ENCODE measurements around the gene PMF1. TPM values are rescaled to one million over a fixed set of nuclear protein-coding genes. Genes with fewer than 3 reads are reported as not detected.

The PMF1 gene, protein sequence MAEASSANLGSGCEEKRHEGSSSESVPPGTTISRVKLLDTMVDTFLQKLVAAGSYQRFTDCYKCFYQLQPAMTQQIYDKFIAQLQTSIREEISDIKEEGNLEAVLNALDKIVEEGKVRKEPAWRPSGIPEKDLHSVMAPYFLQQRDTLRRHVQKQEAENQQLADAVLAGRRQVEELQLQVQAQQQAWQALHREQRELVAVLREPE
- polyA plus RNA-seq (2013): 63.3 and 68.8 TPM in 2 replicates

DNA sequence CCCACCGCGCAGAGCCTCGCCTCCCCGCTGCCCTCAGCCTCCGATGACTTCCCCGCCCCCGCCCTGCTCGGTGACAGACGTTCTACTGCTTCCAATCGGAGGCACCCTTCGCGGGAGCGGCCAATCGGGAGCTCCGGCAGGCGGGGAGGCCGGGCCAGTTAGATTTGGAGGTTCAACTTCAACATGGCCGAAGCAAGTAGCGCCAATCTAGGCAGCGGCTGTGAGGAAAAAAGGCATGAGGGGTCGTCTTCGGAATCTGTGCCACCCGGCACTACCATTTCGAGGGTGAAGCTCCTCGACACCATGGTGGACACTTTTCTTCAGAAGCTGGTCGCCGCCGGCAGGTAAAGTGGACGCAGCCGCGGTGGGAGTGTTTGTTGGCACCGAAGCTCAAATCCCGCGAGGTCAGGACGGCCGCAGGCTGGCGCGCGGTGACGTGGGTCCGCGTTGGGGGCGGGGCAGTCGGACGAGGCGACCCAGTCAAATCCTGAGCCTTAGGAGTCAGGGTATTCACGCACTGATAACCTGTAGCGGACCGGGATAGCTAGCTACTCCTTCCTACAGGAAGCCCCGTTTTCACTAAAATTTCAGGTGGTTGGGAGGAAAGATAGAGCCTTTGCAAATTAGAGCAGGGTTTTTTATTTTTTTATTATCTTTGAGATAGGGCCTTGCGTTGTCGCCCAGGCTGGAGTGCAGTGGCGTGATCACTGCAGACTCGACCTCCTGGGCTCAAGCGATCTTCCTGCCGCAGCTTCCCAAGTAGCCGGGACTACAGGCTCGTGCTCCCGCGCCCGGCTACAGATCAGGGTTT, at the start of gene PMF1:
Gene PMF1 (plus strand): TSS at position 175 of the 811 bp plus-strand sequence. CDS start 9 bp downstream, at position 184.
- Histone ChIP-seq H3K27ac (ENCODE audit: low read depth, low read length) (peak within 1 kb of the TSS; percentile 90), H3K9me3 (ENCODE audit: insufficient read depth, low read depth, low read length) (peaks cover 2% of the 10 kb centered on the region), H2AFZ (ENCODE audit: insufficient read depth, low read length, poor library complexity) (peak within 1 kb of the TSS; percentile 92), H2AK5ac (ENCODE audit: low read length) (peak within 1 kb of the TSS; percentile 89), H3K9ac (ENCODE audit: low read length) (peak within 1 kb of the TSS; percentile 93), H2BK120ac (ENCODE audit: insufficient read depth, low read length, poor library complexity) (peak within 1 kb of the TSS; percentile 80), H3K4me2 (ENCODE audit: low read length) (peak within 1 kb of the TSS; percentile 62), H2BK5ac (ENCODE audit: low read depth, low read length, poor library complexity) (peak within 1 kb of the TSS; percentile 92), H4K8ac (ENCODE audit: low read depth, low read length) (peak within 1 kb of the TSS; percentile 96), H3K4ac (ENCODE audit: low read depth, low read length) (peak within 1 kb of the TSS; percentile 37), H3K4me1 (ENCODE audit: control insufficient read depth in 1 of 2, insufficient read depth in 2 of 2, low read length in 2 of 2) (peaks cover 0 to 6% of the 10 kb centered on the region in 2 experiments), H3K79me2 (ENCODE audit: control insufficient read depth, insufficient read depth, low read length, poor library complexity) (peaks cover 1% of the 10 kb centered on the region), H2BK12ac (ENCODE audit: low read length) (peak within 1 kb of the TSS; percentile 76), H3K14ac (ENCODE audit: low read length) (peak within 1 kb of the TSS; percentile 94), H3K23ac (ENCODE audit: low read length) (no peak within 1 kb of the TSS), H4K12ac (ENCODE audit: low read depth, low read length) (peak within 1 kb of the TSS; percentile 87), H3K36me3 (ENCODE audit: control insufficient read depth in 1 of 2, insufficient read depth in 2 of 2, low read length in 2 of 2) (peaks cover 10 to 12% of the 10 kb centered on the region in 2 experiments), H3K27me3 (ENCODE audit: insufficient read depth, low read length) (no peaks in the 10 kb centered on the region), H4K91ac (ENCODE audit: low read depth, low read length) (peak within 1 kb of the TSS; percentile 86), H3K4me3 (ENCODE audit: low read depth, low read length) (peak within 1 kb of the TSS; percentile 88), H3K18ac (ENCODE audit: low read length) (peak within 1 kb of the TSS; percentile 97), H3K79me1 (ENCODE audit: low read length) (peaks cover 2% of the 10 kb centered on the region)
- no CpG with 5 or more reads among the region's 61 CpGs for WGBS (ENCODE audit: extremely low coverage, insufficient coverage, insufficient read length)
- DNase-seq: peak; percentile 96 to 97

DNA sequence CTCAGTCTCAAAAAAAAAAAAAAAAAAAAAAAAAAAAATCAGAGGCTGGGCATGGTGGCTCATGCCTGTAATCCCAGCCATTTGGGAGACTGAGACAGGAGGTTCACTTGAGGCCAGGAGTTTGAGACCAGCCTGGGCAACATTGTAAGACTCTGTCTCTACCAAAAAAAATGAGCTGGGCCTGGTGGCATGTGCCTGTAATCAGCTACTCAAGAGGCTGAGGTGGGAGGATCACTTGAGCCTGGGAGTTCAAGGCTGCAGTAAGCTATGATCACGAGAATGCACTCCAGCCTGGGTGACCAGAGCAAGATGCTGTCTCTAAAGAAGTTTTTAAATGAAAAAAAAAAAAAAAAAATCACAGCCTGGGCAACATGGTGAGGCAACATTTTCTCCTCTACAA, 49.1 kb upstream of the PMF1 start:
- no peak overlapping the region for H2BK5ac ChIP-seq (ENCODE audit: low read depth, low read length, poor library complexity)
- no peak overlapping the region for H4K12ac ChIP-seq (ENCODE audit: low read depth, low read length)
- WGBS (ENCODE audit: extremely low coverage, insufficient coverage, insufficient read length): no CpG with 5 or more reads among the region's 1 CpG
- peaks cover 2% of the 10 kb centered on the region for H3K9me3 ChIP-seq (ENCODE audit: insufficient read depth, low read depth, low read length)
- H3K9ac ChIP-seq (ENCODE audit: low read length): no peak overlapping the region
- peaks cover 2% of the 10 kb centered on the region for H3K79me2 ChIP-seq (ENCODE audit: control insufficient read depth, insufficient read depth, low read length, poor library complexity)
- H4K91ac ChIP-seq (ENCODE audit: low read depth, low read length): no peak overlapping the region
- no peak overlapping the region for H3K27ac ChIP-seq (ENCODE audit: low read depth, low read length)
- no peak overlapping the region for H3K4me3 ChIP-seq (ENCODE audit: low read depth, low read length)
- no peak overlapping the region for H2AFZ ChIP-seq (ENCODE audit: insufficient read depth, low read length, poor library complexity)
- no peak overlapping the region for H2BK12ac ChIP-seq (ENCODE audit: low read length)
- H3K4me2 ChIP-seq (ENCODE audit: low read length): no peak overlapping the region
- H3K23ac ChIP-seq (ENCODE audit: low read length): no peak overlapping the region
- H3K18ac ChIP-seq (ENCODE audit: low read length): no peak overlapping the region
- no peak overlapping the region for H2AK5ac ChIP-seq (ENCODE audit: low read length)
- H3K27me3 ChIP-seq (ENCODE audit: insufficient read depth, low read length): no peaks in the 10 kb centered on the region
- peaks cover 3% of the 10 kb centered on the region for H3K79me1 ChIP-seq (ENCODE audit: low read length)
- no peak overlapping the region for H4K8ac ChIP-seq (ENCODE audit: low read depth, low read length)
- no peak overlapping the region for H3K4ac ChIP-seq (ENCODE audit: low read depth, low read length)
- no peak for DNase-seq
- no peak overlapping the region for H3K14ac ChIP-seq (ENCODE audit: low read length)
- peaks cover 5 to 6% of the 10 kb centered on the region in 2 experiments for H3K4me1 ChIP-seq (ENCODE audit: control insufficient read depth in 1 of 2, insufficient read depth in 2 of 2, low read length in 2 of 2)
- H3K36me3 ChIP-seq (ENCODE audit: control insufficient read depth in 1 of 2, insufficient read depth in 2 of 2, low read length in 2 of 2): no peaks in the 10 kb centered on the region
- H2BK120ac ChIP-seq (ENCODE audit: insufficient read depth, low read length, poor library complexity): no peak overlapping the region

DNA sequence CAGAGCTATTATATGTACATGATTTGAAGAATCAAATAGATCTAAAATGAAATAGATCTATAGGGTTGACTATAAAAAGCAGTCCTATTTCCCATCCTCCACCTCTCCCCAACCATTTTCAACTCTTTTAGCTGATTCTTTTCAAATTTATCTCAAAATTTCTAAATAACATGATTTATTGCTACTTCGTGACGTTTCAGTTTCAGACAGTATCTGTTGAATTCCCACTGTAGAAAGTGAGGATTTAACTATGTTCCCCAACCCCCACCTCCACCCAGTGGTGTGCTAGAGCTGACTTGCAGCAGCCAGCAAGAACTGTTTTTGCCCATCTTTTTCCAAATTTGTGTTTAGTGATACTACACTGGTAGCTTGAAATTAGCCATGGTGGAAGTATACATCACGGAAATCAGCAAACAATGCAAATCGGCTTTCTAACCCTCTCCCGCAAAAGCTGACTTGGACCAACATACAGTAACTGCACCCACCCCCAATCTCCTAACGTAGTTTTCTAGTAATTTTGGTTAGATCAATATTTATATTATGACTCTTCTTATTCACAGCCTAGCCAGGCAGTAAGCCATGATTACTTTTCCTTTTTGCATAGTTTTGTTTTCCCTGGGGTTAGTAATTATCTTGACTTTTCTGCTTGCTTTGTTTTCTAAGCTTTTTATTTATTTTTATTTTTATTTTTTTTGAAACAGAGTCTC, 48.5 kb upstream of the PMF1 start:
- Histone ChIP-seq H3K79me2 (ENCODE audit: control insufficient read depth, insufficient read depth, low read length, poor library complexity) (peaks cover 2% of the 10 kb centered on the region), H3K27ac (ENCODE audit: low read depth, low read length) (no peak overlapping the region), H2BK12ac (ENCODE audit: low read length) (no peak overlapping the region), H3K36me3 (ENCODE audit: control insufficient read depth in 1 of 2, insufficient read depth in 2 of 2, low read length in 2 of 2) (no peaks in the 10 kb centered on the region), H2BK120ac (ENCODE audit: insufficient read depth, low read length, poor library complexity) (no peak overlapping the region), H3K23ac (ENCODE audit: low read length) (no peak overlapping the region), H3K18ac (ENCODE audit: low read length) (no peak overlapping the region), H3K9me3 (ENCODE audit: insufficient read depth, low read depth, low read length) (peaks cover 2% of the 10 kb centered on the region), H4K91ac (ENCODE audit: low read depth, low read length) (no peak overlapping the region), H3K27me3 (ENCODE audit: insufficient read depth, low read length) (no peaks in the 10 kb centered on the region), H3K4me1 (ENCODE audit: control insufficient read depth in 1 of 2, insufficient read depth in 2 of 2, low read length in 2 of 2) (peaks cover 5 to 6% of the 10 kb centered on the region in 2 experiments), H3K9ac (ENCODE audit: low read length) (no peak overlapping the region), H2BK5ac (ENCODE audit: low read depth, low read length, poor library complexity) (no peak overlapping the region), H4K12ac (ENCODE audit: low read depth, low read length) (no peak overlapping the region), H3K14ac (ENCODE audit: low read length) (no peak overlapping the region), H2AK5ac (ENCODE audit: low read length) (no peak overlapping the region), H3K79me1 (ENCODE audit: low read length) (peaks cover 3% of the 10 kb centered on the region), H3K4me3 (ENCODE audit: low read depth, low read length) (no peak overlapping the region), H3K4ac (ENCODE audit: low read depth, low read length) (no peak overlapping the region), H2AFZ (ENCODE audit: insufficient read depth, low read length, poor library complexity) (no peak overlapping the region), H4K8ac (ENCODE audit: low read depth, low read length) (no peak overlapping the region), H3K4me2 (ENCODE audit: low read length) (no peak overlapping the region)
- no peak for DNase-seq
- WGBS (ENCODE audit: extremely low coverage, insufficient coverage, insufficient read length): no CpG with 5 or more reads among the region's 6 CpGs

DNA sequence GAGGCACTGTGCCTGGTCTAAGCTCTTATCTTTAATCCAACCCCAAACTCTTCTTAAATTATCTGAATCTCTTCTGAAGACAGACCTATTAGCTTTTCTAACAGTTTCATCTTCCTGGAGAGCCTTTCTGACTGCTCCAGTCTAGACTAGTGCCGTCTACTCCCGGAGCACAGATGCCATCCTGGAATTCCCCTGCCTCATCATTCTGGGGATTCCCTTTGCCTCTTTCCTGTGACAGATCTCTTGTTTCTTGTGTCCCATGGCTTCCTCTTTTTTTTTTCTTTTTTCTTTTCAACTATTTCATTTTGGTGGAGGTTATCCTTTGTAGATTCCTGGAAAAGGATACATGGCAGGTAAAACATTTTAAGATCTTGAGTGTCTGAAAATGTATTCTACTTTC, 47.7 kb upstream of the PMF1 start:
- Histone ChIP-seq H2BK120ac (ENCODE audit: insufficient read depth, low read length, poor library complexity) (no peak overlapping the region), H3K27ac (ENCODE audit: low read depth, low read length) (no peak overlapping the region), H3K23ac (ENCODE audit: low read length) (no peak overlapping the region), H3K79me1 (ENCODE audit: low read length) (peaks cover 3% of the 10 kb centered on the region), H4K12ac (ENCODE audit: low read depth, low read length) (no peak overlapping the region), H4K91ac (ENCODE audit: low read depth, low read length) (no peak overlapping the region), H2AK5ac (ENCODE audit: low read length) (no peak overlapping the region), H3K4me1 (ENCODE audit: control insufficient read depth in 1 of 2, insufficient read depth in 2 of 2, low read length in 2 of 2) (peaks cover 5 to 6% of the 10 kb centered on the region in 2 experiments), H2BK12ac (ENCODE audit: low read length) (no peak overlapping the region), H3K18ac (ENCODE audit: low read length) (no peak overlapping the region), H3K4ac (ENCODE audit: low read depth, low read length) (no peak overlapping the region), H3K79me2 (ENCODE audit: control insufficient read depth, insufficient read depth, low read length, poor library complexity) (peaks cover 2% of the 10 kb centered on the region), H3K14ac (ENCODE audit: low read length) (no peak overlapping the region), H3K4me2 (ENCODE audit: low read length) (no peak overlapping the region), H4K8ac (ENCODE audit: low read depth, low read length) (no peak overlapping the region), H3K9ac (ENCODE audit: low read length) (no peak overlapping the region), H3K36me3 (ENCODE audit: control insufficient read depth in 1 of 2, insufficient read depth in 2 of 2, low read length in 2 of 2) (no peaks in the 10 kb centered on the region), H2AFZ (ENCODE audit: insufficient read depth, low read length, poor library complexity) (no peak overlapping the region), H3K27me3 (ENCODE audit: insufficient read depth, low read length) (no peaks in the 10 kb centered on the region), H3K4me3 (ENCODE audit: low read depth, low read length) (no peak overlapping the region), H2BK5ac (ENCODE audit: low read depth, low read length, poor library complexity) (no peak overlapping the region), H3K9me3 (ENCODE audit: insufficient read depth, low read depth, low read length) (peaks cover 2% of the 10 kb centered on the region)
- DNase-seq: peak in 1 of 2 donors; percentile 57
- no CpG with 5 or more reads among the region's 2 CpGs for WGBS (ENCODE audit: extremely low coverage, insufficient coverage, insufficient read length)

Data from trophoblast cell (in vitro differentiated cells and primary cell).